Activated CD8-positive, alpha-beta memory T cell treated with anti-CD3 and anti-CD28 coated beads for 48 hours (primary cell): Measurements from ENCODE around the gene CLIP4.

ENCODE experiments used
- DNase-seq, 3 experiments: peaks; one replicate each; pipeline ENCODE4 v3.0.0-alpha.2; 2020; ENCODE audit warnings: low read depth in 2 of 3, low spot score in 2 of 3

CLIP4 gene

DNA sequence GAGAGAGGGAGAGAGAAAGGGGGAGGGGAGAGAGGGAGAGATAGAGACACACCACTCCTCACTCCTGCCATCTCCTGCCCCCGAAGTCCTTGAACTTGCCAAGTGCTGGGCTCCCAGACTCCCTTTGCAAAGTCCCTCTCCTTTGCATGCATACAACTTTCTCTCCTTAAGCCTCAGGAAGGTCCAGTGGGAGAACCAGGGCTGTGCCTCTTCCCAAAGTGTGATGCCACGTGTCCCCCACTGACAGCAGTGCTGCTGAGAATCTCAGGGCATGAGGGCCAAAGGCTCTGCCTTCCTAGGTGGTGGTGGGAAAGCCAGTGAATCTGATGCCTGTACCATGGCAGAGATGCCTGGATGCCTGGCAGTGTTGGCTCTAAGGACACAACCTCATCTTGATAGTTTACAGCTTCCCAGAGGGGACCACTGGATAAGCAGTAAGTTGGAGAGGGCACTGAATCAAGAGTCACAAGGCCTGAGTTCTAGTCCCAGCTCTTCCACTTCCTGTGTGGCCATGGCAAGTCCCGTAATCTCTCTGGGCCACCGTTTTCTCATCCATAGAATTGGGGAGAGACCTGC, 103.4 kb downstream of the CLIP4 start:
- DNase-seq = no peak

DNA sequence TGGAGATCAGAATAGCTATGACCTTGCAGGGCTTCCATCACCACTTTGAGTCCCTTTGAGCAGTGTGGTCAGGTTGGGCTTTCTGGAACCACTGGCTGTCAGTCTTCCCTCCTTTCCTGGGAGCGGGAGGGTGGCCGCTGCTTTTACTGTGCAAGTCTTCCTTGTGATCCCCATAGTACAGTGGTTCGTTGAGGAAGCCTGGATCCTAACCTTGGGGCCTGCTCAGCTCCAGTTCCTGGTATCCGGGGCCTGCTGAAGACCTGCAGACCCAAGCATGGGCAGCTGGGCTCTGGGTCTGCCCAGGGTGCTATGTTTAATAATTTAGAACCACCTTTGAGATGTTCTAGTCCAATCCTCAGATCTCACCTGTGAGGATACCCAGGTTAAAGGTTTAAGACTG, 104.2 kb downstream of the CLIP4 start:
- DNase-seq = no peak

DNA sequence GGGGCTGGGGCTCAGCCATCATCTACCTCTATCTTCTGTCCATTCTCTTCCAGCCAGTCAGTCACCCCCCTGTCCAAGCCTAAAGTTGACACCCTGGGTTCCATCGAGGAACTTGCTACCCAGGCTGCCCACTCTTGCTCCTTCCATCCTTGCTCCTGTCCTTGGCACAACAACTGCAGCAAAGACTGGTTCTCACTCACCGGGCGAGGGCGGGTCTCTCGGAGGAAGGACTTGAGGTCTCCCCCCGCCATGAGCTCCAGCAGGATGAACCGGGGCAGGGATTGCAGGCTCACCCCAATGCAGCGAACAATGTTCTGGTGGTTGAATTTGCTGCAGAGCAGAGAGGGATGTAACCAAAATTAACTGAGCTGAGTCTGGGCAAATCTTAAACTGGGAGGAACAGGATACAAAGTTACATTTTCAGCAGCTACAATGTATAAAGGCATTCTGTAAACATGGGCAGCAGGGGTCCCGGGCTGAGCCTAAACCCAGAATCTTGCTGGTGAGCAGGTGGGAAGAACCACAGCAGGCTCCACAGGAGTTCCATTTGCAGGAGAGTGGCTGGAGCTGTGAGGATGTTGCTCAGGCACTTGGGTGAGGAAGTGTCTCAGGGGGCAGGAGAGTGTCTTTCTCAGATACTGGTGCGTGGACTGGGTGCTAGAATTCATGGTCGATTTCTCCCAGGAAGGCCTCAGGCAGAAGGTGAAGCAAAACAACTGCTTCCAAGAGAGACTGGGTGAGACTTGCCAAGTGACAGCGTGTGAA, 105.5 kb downstream of the CLIP4 start:
- DNase-seq = no peak

DNA sequence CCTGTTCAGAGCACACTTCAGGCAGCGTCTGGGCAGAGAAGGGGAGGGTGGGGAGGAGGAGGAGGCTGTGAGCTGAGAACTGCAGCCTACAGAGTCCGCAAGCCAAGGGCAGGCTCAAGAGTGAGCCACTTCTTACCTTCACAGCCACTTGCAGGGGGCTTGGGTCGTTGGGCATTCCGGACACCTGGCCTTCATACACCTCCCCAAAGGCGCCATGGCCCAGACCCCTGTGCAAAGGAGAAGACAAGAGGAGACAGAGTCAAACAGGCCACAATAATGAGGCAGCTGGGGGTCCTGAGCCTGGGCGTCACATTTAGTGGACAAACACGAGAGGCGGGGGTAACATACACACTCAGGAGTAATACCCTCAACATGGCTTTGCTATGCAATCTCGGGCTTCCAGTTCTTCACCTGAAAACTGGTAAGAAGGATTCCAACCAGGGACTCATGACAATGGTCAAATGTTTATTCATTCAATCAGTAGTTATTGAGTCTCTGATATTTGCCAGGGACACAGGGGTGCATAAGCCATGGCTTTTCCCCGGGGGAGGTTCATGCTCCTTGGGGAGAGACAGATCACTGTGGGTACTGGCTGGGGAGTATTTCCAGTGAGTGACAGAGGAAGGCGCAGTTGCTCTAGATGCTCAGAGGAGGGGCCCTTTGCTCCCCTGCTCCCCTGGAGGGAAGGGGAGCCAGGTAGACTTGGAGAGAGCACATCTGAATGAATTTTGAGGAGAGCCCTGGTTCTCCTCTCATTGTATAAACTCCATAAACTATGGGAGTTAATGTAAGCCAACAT, 107.4 kb downstream of the CLIP4 start:
- DNase-seq = no peak

DNA sequence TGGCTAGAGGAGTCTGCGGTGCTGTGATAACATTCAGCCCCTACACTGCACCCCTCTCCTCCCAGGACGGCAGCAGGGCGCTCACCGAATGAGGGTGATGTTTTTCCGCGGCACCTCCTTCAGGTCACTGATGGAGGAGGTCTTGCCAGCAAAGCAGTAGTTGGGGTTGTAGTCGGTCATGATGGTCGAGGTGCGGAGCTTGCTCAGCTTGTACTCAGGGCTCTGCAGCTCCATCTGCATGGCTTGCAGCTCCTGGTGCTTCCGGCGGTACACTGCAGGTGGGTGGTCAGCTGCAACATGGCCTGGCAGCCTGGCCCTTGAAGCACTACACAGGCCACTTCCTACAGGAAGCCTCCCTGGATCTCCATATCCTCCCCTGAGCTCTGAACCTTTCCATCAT, 108.0 kb downstream of the CLIP4 start:
- no peak for DNase-seq

DNA sequence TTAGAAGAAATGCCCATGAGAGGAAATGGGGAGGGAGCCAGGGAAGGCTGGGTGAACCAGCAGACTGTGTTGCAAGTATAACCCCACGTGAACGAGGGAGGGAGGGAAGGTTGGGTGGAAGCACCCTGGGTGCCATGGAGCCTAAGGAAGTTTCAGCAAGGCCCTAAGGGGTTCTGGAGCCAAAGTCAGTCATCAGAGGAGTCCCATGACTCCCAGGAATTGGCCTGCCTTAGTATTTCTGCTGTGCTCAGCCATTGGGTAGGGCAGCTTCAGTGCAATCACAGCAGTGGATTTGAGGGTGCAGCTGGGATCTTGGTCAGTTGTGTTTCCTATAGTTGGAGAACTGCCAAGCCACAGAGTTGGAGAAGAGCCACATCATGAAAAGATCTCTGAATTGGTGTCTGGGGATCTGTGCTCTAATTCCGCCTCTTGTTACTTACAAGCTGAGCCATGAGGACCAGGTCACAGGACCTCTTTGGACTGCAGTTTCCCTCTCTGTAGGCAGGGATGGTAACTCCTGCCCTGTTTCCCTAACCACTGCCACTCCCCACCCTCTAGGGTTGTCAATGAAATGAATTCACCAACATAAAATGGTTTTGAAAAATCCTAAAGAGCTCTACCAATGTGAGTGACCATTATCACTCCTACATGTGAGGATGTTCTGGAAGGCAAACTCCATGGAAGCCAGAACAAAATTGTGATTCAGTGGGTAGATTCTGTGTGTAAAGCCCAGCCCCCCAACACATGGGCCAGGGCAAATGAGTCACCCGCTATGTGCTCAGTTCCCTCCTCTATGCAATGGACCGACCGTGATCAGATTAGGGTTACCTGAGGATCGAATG, 108.9 kb downstream of the CLIP4 start:
- DNase-seq = no peak

DNA sequence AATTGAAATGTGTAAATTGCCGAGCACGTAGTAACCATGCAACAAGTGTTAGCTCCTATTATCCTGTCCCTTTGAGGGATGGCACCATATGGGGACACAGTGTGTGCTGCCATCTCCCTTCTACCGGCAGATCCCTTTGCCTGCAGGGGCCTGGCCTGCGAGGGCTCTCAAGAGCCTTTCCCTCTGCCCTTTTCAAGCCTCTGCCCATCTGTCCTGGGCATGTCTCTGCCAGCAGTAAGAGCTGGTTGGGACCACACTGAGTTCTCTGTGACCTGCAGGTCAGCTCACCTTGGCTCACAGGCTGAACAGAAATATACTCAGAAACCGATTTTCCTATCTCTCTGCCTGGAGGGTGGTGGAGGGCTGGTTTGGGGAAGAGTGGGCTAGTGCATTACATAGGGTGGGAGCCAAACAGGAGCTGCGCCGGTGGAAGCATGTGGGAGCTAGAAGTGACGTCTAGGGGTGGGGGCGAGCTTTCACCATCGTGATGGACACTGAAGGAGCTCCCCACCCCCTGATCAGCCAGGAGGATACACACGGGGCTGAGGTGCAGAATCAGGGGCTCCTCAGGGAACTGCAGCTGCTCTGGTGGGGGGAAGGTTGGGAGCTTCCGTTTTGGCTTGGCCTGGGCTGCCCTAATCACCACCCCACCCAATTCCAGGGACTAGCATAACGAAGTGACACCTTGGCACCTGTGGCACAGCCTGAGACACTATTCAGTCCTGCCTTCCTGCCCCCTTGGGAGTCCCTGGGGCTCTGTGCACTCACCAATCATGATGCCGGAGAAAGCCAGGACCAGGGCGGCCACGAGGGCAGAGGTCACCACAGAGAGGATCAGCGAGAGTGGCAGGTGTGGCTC, 109.7 kb downstream of the CLIP4 start:
- no peak for DNase-seq

DNA sequence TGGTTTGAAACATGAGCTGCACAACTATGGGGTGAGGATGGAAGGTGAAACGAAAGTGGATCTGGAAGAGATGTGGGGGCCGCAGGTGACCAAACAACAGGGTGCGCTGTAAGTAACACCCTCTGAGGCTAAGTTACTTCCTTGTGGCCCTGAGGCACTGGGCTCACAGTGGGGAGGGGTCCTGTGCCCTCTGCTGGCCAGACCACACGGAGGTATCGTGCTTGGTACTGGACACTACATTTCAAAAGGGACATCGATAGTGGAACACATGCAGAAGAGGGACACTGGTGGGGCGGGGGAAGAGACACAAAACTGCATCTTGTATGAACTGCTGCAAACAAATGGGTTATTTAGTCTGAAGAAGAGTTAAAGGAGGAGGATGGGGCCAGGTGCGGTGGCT, 110.6 kb downstream of the CLIP4 start:
- DNase-seq = no peak

DNA sequence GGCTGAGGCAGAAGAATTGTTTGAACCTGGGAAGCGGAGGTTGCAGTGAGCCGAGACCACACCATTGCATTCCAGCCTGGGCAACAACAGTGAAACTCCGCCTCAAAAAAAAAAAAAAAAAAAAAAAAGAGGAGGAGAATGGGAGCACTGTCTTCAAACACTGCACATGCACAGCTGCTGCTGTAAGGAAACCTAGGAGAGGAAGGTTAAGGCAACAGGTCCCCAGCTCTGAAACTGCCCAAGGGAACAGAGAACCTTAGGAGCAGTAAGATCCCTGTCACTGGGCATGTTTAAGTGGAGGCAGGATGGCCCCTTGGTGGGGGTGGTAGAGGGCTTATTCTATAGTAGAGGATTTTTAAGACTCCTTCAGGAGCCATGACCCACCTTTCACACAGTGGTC, 111.2 kb downstream of the CLIP4 start:
- DNase-seq = no peak

DNA sequence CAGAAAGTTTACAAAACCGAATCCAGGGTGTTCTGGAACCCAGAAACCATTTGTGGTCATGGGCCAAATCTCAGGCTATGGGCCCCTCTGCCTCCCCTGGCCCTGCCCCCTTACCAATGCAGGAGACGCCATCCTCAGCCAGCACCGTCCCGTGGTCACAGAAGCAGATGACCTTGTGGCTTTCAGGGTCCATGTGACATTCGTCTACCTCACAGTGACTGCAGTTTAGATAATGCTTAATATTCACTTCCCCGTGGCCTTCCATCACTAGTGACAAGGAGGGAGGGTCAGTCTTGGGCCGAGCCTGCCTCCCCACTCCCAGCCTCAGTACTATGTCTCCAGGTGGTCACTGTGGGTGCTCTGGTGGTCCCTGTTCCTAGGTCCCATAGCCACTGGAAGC, 111.6 kb downstream of the CLIP4 start:
- no peak for DNase-seq

DNA sequence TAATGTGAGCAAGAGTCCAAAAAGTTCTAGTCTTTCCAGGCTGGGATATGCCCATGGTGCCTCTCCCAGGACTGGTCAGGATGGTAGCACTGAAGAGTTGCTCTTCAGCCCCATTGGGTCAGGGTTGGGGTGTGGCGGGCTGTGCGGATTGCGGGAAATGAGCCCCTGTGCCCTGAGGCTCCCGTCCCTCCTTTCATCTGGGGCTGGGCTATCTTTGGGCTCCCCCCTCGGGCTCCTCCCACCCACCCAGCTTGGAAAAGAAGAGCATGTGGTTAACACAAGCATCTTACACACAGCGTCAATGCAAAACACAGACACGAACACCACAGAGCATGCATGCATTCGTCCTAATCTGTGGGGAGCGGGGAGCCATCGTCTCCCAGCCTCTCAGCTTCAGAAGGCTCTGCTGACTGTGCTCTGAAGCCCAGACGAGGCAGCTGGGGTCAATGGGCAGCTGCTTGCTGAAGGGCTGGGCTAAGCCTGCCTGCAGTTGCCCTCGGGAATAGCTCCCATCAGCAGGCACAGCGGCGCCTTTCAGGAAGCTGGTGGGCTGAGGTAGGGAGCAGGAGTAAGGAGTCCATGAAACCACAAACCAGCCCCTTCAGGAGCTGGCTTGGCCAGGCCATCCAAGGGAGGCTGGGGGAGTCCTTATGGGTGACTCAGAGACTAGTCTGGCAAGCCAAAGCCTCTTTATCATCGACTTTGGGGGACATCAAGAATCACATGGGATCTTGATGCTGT, 112.9 kb downstream of the CLIP4 start:
- DNase-seq = no peak

DNA sequence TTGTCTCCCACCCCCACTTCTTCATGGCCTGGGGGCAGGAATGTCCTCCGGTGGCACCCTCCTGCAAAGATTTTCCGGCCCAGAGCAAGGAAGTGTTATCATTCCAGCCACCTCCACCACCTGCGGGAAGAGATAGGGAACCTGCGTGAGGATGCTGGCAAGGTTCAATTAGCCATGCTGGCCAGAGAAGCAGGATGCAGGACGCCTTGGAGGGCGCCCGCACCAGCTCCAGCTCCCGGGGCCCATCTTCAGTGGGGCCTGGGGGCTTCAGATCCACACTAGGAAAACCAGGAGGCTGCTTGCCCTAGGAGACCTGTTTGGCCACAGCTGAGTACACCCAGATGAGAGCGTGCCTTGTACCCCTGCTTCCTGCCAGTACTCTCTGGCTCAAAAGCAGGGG, 113.7 kb downstream of the CLIP4 start:
- DNase-seq = no peak

DNA sequence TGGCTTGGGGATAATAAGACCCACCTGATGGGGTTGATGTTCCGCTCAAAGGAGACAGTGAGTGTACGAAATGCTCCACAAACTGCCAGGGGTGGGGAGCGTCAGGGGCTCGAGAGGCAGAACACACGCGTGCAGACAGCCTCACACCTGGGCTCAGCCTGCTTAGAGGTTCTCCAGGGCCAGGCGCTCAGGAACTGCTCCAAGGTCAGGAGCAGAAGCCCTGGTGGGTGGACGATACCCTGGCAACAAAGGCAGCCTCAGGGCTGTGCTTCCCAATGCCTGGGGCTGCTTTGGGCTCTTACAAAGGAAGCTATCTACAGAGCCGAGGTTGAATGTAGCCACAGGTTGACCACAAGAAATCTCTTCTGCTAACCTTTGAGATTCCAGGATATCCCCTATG, 114.4 kb downstream of the CLIP4 start:
- DNase-seq = no peak

DNA sequence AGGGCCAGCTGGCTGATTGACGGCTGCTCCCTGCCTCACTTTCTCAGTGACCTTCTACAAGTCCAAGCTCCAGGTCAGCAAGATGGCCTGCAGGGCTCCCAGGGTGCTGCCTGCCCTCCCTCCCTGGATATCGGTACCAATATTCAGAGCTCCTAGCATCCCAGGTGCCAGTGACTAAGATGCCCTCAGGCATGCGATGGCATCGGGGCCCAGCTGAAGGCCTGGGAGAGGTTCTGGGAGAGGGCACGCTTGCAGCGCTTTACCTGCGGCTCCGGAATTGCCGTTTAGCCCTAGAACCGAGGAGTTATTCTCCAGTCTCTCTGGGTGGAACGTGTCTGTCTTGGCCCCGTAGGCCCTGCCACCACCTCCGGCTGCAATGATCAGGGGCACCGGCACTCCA, 116.8 kb downstream of the CLIP4 start:
- DNase-seq = no peak

DNA sequence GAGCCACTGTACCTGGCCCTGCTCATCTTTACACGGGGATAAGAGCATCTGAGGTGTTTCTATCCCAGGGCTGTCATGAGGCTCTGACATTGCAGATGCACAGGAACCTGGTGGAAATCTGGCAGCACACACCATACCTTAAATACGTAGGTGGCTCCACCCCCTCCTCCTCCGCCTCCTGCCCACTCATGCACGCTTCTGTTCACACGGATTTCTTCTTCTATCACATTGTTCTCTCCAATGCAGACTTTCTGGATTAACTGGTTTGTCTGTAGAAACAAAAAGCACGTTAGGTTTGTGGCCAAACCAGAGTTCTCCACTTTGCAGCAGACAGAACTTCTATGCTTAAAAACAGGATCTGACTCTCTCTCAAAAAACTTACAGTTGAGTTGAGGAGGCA, 118.2 kb downstream of the CLIP4 start:
- DNase-seq = no peak

DNA sequence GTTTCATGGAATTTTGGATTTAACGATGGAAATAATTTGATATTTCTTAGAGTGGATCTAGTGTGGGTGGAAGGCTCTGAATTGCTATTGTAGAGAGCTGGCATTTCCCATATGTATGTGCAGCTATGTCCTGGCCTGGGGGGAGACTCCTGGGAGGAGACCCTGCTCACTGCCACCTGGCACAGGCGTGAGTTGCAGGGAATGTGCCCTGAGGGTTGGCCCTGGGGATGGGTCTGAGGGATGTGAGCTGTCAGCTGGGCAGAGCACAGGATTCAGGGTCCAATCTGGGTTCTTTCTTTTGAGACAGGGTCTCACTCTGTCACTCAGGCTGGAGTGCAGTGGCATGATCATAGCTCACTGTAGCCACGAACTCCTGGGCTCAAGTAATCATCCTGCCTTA, 120.2 kb downstream of the CLIP4 start:
- no peak for DNase-seq

DNA sequence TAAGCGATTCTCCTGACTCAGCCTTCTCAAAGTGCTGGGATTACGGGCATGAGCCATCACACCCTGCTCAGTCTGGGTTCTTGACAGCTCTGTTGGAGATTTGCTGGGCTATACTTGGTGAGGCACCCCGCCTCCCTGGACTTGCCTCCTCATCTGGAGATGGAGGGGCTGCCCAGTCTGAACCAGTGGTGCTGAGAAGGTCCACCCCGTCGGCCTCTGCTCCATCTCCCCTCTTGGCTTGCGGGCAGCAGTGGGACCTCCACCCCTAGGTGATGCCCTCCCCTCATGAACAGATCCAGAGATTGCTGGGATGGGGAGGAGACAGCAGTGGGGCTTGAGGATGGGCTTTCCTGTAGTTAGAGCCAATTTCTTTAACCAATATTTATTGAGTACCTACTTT, 120.9 kb downstream of the CLIP4 start:
- DNase-seq = no peak

DNA sequence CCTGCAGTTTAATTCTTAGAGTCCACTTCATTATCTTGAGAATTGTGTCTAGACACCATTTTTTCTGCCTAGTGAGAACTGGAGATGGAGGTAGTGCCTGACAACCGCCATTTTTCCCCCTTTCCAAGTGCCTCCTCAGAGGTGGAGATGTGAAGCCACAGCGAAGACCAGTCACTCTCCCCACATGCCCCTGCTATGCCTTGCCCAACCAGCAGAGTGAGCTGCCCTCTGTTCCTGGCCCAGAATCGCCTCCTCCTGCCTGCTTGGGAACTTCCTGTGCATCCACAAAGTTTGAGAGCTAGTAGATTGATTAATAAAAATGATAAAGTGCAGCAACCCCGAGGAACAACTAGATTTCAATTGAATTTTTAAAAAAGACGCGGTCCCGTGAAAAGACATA, 123.3 kb downstream of the CLIP4 start:
- DNase-seq = no peak
